NCI-H1694 (cell line): ENCODE results near the gene ARHGAP15.

ENCODE experiments used
- DNase-seq: peaks from one replicate; lab custom pipeline; 2025; lab: John Stamatoyannopoulos, UW

ARHGAP15 gene

DNA sequence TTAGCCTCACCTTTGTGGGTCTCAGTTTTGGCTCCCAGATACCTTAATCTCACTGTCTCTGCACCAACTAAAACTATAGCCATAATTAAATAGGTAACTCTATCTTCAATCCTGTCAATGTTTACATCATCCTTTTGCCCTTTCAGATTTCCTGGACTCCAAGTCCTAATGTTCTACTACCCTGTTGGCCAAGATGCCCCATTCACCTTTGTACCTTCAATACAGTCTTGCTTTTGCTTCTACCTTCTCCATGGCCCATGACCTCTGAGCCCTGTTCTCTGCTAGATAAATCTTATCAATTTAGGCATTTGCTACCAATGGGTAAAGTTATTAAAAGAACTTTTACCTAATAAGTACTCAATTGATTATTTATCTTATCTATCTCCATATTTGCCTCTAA lies 635.5 kb downstream of the ARHGAP15 start:
- no peak for DNase-seq

DNA sequence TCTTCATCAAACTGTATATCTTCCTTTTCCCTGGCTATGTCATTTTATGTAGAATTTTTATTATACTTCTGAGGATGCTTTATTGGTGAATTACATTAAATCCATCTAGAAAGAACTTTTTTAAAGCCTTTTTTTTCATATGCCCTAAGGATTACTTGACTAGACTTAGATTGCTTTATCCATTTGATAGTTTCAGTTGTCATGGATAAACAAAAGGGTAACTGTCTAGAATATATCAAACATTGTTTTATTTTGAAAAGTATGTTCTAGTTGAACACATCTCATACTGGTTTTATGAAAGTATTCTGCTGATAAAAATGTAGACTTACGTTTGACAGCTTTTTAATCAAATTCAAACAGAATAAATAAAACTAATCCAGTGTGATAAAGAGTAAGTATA lies 639.8 kb downstream of the ARHGAP15 start:
- DNase-seq, result no peak

DNA sequence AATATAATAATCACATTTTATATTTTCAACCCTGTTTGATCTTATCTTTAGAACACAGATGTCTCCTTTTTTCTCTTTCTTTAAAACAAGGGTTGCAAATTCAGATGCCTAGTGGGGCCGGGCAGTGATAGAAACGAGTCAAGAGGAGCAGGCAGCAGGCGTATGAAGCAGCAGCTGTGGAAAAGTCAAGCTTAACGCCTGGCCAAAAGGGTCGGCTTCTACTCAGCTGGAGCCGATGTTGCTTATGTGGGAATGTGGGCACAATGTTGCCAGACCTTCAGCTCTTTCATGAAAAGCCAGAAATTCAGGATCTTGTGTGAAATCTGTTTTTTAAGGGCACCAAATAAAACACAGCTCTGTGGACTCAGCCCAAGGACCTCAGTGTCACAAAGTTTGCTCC lies 642.7 kb downstream of the ARHGAP15 start:
- no peak for DNase-seq

DNA sequence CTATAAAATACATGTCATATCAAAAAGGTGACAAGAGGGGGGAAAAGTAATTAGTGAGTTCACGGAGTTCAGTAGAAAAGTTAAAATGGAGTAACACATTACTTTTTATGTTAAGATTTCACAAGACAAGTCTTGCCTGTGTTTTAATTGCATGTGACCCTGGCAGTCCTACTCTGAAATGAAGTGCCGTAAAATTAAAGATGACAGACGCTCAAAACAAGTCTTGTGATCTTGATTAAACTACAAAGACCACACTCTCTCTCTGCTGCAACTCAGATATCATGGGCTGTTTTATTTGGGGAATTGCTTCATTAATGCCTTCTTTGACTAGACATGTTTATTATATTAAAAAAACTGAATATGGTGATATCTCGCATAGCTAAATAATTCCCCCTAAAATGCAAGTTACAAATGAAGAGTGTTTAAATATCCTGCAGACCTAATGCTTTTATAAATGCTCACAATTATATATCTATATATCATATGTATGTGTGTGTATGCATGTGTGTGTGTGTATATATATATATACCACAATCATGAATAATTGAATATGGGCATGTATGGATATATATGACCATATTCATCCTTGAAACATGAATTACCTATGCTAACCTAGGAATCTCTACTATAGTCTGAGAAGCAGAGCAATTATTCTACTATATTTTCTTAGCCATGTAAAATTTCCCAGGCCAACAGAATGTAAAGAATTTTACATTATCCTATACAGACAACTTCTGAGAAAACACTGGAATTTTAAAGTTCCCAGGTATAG lies 647.5 kb downstream of the ARHGAP15 start:
- no peak for DNase-seq

DNA sequence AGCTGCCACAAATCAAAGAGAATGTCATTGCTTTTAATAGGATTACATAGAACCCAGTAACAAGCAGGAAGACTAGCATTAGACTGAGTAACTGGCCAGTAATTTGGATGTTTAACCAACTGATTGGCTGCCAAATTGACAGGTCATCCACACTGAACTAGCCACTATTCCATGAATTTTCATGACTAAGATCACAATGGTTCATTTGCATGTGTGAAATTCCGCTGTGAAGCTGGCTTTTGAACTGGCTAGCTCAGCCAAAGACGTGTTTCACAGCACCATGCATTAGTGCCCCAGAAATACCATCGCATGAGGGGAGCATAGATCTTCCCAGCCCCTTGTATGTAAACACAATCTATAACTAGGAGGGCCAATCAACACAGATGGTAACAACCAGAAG lies 649.8 kb downstream of the ARHGAP15 start:
- DNase-seq, result no peak

DNA sequence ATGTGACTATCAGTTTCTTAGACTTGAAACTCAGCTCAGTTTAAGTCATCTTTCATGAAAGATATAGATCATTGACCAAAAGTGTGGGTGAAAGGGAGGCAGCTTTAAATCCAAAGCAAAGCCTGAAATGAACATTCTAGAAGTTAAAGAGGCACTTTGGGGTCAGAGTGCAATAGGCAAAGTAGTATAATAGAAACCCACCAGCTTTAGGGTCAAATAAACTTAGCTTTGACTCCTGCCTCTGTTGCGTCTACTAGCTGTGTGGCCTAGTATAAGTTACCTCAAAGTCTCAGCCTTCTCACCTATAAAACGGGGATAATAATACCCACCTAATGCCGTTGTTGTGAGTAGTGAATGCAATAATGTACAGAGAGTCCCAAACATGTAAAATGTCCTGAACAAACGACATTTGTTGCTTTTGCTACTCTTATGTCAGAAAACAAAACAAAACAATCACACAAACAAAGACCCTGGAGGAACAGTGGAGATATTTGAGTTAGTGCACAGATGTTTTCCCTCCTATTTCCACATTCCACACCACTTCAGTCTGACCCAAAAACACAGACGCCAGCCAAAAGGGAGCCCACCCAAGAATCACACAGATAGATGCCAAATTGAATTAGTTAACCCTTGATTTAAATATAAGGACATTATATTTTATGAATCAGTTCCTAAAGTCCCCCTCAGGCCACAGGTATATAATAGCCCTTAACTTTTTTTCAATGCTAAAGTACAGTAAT lies 657.0 kb downstream of the ARHGAP15 start:
- DNase-seq, result no peak

DNA sequence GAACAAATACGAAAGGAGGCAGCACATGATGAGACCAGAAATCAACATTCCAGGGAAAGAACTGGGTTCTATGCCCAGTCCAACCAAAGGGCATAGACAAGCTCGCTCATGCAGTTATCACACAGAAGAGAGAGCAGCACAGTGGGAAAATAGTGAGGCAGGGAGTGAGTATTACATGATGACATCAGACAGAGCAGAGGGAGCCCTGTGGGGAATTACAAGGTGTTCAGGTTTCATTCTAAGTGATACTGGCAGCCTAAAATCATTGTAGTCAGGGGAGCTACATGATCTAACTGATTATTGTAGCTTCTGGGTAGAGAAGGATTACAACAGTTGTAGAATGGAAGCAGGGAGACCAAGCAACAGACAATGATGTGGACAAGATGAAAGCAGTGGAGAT lies 658.5 kb downstream of the ARHGAP15 start:
- DNase-seq, result no peak

DNA sequence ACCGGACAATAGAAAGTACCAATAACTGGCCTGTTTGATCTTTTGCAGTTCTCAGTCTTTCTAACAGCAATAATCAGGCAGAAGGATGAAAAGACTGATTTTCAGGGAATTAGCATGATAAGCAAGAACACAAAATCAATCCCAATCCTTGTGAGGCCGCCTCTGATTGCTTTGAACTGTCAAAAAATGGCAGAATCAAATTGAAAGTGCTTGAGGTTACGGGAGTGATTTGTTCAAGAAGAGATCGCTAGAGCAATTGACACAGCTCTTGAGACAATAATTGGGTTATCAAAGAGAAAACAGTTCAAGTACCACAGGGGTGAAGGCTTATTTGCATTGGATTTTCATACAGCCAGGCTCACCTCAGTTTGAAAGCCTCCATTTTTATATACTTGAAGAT lies 663.4 kb downstream of the ARHGAP15 start:
- DNase-seq, result no peak

DNA sequence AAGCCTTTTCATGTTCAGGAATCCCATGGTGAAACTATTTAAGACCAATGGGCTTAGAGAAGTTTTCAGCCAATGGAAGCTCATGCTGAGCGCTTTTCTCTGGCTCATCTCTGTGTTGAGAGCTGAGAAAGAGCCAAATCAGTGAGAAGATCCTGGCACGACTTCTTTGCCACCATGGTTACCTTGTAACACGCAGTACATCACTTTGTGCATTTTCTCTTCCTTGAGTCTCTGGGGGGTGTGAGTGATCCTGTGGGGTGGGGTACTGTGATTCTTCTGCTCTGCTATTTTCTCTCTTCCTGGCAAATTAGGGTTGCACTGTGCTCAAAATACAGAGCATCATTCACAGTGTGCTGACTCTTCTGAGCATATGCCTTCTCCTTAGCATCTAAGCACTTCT lies 664.2 kb downstream of the ARHGAP15 start:
- DNase-seq, result no peak

DNA sequence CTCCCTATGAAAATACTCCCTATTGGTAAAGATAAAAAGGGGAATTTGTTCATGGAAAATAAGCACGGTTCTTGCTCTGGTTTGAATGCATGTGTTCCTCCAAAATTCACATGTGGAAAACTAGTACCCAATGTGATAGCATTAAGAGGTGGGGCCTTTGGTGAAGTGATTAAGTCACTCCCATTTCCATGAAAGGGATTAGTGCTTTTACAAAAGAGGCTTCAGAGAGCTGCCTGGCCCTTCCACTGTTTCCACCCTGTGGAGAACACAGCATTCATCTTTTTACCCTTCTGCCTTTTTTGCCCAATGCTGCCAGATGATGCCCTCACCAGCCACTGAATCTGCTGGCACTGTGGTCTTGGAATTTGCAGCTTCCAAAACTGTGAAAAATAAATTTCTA lies 666.8 kb downstream of the ARHGAP15 start:
- no peak for DNase-seq

DNA sequence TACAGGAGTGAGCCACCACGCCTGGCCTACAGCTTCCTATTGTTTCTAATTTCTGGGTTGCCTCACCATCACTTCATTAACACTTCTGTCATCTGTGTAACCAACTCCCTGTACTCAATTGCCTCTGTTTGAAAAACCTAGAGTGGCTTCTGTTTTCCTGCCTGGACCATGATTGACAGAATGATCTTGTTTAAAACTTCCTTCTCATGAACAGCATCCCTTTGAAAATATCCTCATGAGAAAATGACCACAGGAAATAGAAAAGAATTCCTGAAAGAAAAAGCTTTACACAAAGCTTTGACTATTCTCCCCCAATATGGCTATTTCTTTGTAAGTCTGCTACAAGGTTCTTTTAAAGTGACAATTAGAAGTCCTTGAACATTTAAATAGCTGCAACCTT lies 672.3 kb downstream of the ARHGAP15 start:
- DNase-seq, result no peak

DNA sequence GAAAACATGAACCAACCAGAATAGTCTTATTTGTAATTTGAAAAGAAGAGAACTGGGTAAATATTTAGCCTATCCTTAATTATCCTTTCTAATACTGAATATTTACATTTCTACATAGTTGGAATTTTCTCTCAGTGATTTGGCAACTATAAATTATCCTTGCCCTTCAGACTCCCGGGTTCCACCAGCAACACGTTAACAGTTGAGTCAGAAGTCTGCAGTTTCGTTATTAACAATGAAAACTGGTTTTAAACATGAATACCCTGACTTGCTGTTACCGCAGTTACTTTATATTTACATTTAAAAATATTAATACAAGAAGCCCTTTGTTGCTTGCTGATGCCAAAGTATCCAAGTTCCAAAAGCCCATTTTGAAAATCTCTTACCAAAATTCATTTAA lies 673.0 kb downstream of the ARHGAP15 start:
- no peak for DNase-seq

DNA sequence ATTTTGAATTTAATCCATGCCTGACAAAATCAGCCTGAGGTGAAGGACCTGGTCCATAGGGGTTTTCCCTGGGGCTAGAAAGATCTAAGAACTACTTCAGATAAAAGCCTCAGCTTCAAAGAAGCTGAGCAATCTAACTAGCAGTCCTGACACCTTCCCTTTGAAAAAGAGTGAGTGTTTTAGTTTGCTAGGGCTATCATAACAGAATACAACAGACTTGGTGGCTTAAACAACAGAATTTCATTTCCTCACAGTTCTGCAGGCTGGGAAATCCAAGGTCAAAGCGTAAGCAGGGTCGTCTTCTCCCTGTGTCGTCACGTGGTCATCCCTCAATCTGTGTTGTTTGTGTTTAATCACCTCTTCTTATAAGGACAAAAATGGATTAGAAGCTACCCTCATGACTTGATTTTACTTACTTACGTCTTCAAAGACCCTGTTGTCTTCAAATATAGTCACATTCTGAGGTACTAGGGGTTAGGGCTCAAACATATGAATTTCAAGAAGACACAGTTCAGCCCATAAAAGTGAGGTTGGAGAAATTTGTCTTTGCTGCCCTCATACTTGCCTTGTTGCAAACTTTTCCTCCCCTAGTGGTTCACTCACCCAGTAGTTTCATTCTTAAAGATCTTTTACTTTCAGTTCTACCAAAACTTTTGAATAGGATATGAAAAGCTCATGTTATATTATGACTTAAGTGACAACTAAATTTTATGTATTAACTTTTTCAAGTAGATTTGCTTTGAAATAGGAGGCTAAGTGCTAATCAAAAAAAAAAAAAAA lies 673.8 kb downstream of the ARHGAP15 start:
- DNase-seq, result no peak

DNA sequence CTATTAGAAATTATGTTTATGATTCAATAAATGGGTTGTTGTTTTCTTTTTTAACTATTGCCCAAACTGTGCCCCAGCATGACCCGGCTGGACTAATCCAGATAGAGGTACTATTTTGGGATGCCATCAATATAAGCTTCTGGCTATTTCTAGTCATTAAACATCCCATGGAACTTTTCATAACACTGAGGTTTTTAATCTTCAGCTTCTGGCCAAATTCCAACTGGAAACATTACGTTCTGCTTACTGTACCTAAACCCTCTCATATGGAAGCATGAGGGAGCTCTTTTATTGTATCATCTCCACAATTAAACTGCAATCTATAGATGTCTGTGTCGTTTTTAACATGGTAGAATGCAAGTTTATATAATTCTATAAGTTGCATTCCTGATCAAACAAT lies 674.7 kb downstream of the ARHGAP15 start:
- DNase-seq, result no peak

DNA sequence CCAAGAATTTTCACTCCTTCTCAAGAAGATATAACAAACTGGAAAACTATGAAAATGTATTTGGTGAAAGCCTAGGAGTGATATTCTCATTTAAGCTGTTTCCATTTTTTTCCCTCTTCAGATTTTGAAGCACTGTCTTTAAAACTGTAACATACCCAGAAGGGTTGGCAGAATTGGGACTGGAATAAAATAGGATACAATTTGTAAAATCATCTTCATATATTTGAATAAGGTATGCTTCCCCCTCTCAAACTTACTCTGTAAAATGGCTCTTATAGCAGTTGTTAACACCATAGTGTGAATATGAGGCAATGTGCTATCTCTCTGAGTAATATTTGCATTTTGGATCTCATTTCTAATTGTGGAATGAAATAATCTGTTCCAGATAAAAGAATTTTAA lies 676.4 kb downstream of the ARHGAP15 start:
- DNase-seq, result no peak

DNA sequence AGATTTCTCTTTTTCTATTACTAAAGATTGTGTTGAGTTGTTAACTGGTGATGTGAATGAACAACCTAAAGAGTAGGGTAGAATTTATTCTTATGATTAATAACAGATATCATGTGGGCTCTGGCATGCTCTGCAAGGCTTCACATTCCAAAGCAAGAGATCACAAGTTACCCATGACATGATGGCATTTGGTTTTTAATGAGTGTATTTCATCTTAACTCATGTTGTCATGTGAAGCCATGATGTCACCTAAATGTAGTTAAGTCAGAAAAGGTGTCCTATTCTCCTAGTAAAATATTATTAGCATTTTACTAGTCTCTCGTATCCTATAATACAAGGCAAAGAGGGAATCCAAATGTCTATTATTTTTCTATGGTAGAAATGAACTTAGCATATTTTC lies 678.0 kb downstream of the ARHGAP15 start:
- DNase-seq, result no peak

DNA sequence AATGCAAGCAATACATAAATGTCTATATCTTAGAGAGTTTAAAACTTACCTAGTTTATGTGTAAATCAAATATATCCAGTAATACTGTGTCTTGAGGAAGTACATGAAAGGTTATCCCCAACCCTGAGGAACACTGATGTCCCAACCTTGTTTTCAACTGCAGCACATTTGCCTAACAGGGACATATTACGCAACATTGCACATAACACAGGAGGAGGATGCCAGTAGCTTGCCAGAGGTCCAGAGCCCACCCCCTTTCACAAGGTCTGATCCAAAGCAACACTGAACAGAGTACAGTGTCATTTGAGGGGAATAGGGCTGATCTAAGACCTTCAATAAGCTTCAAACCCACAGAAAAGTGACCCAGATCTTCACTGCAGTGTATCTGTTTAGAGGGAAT lies 678.5 kb downstream of the ARHGAP15 start:
- DNase-seq, result no peak

DNA sequence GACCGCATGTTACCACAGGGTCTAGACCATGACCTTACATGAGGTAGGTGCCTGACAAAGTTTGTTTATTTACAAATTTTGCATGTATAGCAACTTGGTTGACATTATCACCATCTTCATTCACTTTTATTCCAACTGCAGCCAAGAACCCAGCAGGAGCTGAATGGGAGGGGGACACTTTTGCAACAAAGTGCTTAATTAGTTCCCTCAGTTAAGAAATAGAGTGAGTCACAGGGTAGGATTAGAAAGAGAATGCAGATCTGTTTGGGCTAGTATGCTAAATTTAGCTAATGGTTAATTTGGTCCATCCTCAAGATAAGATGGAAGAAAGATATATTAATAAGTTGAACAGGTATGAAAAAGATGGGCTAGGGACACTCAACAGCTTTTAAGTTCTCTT lies 678.9 kb downstream of the ARHGAP15 start:
- DNase-seq, result no peak

DNA sequence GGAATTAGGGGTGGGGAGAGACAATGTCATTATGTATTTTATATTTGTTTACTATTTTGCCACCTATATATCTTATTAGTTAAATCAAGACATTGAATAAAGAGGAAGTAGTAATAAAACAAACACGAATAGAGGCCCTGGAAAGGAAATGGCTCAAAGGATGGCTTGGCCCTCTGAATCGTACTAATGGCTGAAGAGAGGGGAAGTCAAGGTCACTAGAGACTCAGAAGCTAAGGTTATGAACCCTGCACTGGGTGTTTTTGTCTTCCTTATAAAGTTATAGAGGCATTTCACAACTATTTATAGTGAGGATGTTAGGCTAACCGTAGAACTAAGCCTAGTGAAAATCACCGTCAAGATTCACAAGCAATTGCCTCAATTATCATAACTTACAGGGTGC lies 685.9 kb downstream of the ARHGAP15 start:
- no peak for DNase-seq

DNA sequence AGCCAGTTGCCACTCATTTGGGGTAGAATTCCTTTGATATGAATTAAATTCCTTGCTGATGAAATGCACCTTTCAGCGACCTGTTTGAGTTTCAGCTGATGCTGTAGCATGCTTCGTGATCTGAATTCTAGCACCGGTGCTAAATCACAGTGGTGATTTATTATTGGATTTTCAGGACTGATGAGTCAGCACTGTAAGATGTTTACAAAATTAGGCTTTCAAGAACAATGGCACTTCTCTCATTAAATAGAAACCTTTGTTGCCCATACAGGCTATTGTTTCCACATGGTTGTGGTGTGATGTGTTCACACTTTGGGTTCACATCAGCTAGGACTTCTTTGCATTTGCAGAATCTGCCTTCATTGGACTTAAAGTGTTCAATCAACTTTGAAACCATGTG lies 687.7 kb downstream of the ARHGAP15 start:
- DNase-seq, result no peak
